Anterior cingulate cortex (tissue), 58 donors: Measurements from ENCODE around the gene SEBOX.
A peak's percentile ranks its signal among the peaks of the same experiment; 100 is the strongest.

ENCODE experiments used
- DNase-seq, 58 donors: peaks; one replicate each; lab custom pipeline; 2025; lab: John Stamatoyannopoulos, UW

SEBOX gene

GRCh38 chr17:28370035-28370743 is 5.2 kb upstream of the SEBOX start, which contains the start of gene VTN:
Gene VTN, minus strand, starts transcription at chr17:28370307. Its CDS starts 104 bp downstream, at chr17:28370203.
- no peak for DNase-seq

GRCh38 chr17:28369684-28370034 is 4.7 kb upstream of the SEBOX start:
- DNase-seq = no peak

- DNase-seq = no peak
Measured at GRCh38 chr17:28368915-28369683, 4.1 kb upstream of the SEBOX start.

DNA sequence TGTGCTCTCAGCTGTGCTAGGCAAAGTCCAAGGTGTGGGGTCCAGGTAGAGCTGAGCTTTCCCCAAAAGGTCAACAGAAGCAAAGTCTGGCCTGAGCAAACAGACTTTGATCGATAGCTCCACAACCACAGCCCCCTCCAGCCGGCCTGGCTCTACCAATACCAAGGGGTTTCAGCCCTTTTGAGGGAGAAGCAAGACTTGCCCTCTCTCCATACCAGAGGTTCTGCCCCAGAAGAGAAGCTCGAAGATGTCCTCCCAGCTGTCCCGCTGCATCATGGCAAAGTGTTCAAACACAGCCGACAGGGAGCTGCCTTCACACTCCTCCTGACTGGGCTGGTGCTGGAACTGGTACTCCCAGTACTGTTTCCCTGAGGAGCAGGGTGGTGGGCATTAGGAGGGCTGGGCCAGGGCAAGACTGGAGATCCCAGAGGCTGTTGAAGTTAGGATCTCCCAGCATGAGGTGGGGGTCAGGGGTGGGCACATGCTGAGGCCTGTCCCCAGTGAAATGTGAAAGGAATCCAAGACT is 3.4 kb upstream of the SEBOX start:
- no peak for DNase-seq

DNA sequence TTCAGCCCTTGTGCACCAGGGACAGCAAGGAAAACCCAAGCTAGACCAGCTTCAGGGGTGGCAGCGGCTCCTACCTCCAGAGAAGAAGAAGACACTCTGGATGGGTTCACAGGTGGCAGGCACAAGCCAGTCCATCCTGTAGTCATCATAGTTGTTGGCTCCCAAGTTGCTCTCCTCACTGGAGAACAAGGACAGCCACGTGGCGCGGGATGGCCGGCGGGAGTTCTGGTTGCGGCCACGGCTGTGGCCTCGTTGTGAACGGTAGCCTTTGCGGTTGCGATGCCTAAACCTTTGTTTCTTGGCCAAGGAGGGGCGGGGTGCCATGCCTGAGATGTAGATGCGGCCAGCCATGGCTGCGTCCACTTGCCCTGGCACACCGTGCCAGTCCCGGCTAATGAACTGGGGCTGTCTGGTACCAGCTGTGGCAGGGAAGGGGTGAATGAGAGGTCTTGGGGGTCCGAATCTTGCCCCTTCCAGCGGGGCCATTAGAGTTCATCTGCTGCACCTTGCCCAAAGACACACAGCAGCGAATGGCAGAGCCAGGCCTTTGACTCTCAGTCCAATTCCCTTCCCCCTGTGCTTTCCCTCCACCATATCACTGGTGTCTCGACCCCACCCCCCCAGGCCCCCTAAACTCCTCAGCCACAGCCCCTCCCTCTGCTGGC is 2.8 kb upstream of the SEBOX start:
- DNase-seq = no peak

- DNase-seq = no peak
Measured at GRCh38 chr17:28366605-28367004, 1.6 kb upstream of the SEBOX start.

GRCh38 chr17:28365487-28365886 is 488 bp upstream of the SEBOX start:
- no peak for DNase-seq

- no peak for DNase-seq
Measured at GRCh38 chr17:28363776-28364650, 986 bp downstream of the SEBOX start.

DNA sequence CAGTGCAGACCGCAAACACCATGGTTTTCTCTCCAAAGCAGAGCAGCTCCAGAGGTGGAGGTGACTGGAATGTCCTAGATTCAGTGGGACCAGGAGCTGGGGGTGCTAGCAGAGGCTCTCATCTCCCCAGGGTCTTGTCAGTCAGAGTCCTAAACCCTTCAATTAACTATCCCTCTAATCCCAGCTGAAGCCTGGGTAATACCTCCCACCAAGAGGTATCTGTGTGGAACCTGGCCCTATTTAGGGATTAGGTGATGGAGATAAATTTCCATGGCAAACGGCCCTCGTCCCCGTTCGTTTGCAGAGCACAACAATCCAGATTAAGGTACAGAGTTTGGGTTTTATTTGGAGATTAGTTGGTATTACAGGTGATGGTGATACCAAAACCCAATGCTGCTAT is 1.8 kb downstream of the SEBOX start:
- no peak for DNase-seq

- peak in 1 of 58 donors; percentile 62 for DNase-seq
Measured at GRCh38 chr17:28357901-28358197, 7.2 kb downstream of the SEBOX start.

DNA sequence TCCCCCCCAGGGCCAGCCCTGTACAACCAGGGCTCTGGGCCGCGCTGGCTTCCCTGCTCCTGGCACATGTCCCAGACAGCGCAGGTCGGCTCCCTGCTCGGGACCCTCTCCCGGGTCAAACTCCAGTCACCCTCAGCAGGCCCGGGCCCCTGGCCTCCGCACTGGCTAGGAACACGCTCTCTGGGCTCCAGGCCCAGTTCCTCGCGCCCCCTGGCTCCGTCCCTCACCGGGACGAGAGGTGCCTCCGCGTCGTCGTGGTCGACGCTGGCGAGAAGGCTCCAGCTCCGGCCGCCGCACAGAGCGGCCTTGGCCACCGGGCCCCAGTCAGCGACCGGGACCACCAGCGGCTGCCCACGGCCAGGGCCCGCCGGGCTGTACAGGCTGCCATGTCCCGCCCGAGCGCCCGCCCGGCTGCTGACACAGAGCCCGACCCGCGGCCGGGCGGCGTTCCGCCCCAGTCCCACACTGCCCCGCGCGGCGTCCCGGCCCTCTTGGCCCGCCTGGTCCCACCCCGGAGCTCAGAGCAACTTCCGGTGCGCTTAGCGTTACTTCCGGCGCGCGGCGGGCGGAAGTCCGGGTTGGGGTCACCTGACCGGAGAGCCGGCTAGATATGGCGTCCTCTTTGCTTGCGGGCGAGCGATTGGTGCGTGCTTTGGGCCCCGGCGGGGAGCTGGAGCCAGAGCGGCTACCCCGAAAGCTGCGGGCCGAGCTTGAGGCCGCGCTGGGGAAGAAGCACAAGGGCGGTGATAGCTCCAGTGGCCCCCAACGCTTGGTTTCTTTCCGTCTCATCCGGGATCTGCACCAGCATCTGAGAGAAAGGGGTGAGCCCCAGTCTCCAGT is 7.7 kb downstream of the SEBOX start, which contains the start of gene POLDIP2:
Gene POLDIP2 (minus strand): TSS at position 467 of the 840 bp plus-strand sequence. CDS start 79 bp downstream, at position 388.
- DNase-seq = peak; percentile 68 to 97 (median 94)

DNA sequence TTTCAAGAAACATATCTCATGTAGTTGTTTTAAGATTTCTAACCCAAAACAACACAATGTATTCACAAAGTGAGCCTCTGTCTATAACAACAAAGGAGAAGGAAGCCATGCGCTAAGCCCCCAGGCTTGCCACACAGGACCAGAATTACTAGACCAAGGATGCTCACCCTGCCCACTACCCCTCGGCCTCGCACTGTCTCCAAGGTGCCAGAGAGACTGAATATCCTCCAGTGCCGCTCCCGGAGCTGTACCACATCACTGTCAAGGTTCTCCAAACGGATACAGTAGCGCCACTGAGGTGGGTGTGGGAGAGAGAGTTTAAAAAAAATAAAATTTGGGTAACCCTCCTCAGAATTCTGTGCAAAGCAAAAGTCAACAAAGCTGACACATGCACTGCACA is 14.7 kb downstream of the SEBOX start:
- DNase-seq = no peak

DNA sequence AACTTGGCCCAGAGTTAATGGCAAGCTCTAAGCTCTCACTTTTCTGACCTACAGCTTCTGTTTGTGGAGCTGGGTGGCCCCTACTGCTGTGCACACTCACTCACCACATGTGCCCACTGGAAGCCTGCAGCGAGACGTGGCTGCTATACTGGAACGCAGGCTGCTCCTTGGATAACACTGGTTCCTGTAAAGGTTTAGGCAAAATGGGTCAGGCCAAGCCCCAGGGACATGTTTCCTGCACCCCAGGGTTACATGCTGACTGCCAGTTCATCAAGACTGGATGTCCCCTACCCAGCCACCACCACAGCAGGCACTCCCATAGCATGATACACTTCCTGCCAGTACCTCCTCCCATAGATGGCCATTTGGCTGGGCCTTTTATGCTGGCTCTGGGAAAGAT is 16.0 kb downstream of the SEBOX start:
- no peak for DNase-seq

DNA sequence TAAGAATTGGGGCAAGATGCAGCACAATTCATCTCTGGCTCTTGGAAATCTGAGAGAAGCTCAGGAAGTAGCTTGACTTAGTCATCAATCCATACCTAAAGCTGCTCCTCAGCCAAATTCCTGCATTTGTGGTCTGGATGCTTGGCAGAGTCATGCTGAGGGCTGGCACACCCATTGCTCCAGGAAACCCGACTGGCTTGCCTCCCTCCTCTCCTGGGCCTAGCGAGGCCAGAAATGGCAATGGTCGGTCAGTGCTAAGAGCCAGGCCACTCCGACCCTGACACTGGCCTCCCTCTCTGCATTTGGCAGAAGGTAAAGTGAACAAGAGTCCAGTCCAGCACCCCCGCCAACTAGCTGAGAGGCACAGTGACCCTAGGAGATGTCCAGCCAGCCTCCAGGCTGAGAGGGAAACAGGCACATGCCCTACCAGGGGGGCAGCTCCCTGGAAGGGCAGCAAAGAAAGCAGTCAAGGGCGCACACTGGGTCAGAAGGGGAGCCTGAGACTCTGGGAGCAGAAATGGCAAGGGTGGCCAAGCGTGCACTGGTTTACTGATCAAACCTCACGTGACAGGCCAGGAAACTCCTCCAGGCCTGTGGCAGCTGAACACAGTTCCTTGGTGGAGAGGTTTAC is 17.6 kb downstream of the SEBOX start:
- DNase-seq = no peak

DNA sequence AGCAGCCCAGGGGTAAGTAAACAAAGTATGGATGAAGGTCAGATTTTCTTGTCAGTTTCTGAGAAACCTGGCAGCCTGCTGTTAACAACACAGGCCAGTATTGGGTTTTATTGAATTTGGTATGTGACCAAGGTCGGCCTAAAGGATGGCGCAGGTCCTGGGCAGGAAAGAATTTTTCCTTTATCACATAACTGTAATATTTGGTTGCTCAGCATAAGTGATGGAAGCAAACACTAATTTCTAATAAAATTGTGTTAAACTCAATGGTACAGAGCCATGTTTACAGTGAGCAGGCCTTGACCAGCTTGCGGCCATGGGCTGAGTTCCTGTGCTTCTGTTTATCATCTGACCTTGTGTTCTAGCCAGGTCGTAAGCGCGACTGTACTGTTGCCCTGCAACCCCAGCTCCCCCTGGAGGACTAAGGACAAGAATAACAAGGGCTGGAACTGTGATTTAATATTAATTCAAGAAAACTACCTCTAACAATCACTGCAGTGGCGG is 18.2 kb downstream of the SEBOX start:
- no peak for DNase-seq

DNA sequence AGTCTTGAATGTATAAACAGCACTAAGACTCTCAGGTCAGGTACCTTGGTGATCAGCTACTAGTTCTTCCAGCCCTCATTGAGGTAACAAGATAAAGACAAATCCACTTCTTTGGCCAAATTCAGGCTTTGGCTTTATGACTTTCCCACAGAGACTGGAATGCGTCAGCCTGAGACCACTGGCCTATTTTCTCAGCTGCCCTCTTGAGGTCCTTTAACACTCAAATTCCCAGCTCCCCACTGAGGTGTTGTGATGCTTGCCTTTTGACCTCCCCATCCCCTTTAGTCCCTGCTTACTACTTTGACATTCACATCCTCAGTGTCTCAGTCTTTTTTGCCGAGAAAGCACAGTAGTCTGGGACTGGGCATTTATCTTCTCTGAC is 18.8 kb downstream of the SEBOX start:
- DNase-seq = no peak

- no peak for DNase-seq
Measured at GRCh38 chr17:28345419-28346198, 19.4 kb downstream of the SEBOX start.

- no peak for DNase-seq
Measured at GRCh38 chr17:28344435-28344901, 20.5 kb downstream of the SEBOX start.
